Activated CD8-positive, alpha-beta T cell treated with anti-CD3 and anti-CD28 coated beads for 36 hours (primary cell): Measurements from ENCODE around the gene TNRC6B. TPM values are rescaled to one million over a fixed set of nuclear protein-coding genes. Genes with fewer than 3 reads are reported as not detected.
A peak's percentile ranks its signal among the peaks of the same experiment; 100 is the strongest.
"Not testable (repeated sequence)": the region's sequence is repeated elsewhere in the genome, so short reads cannot be mapped to it uniquely, and the experiment has no call there.

Experiments
- ATAC-seq: fragments of 200-7000 bp; cut with Tn5 transposase; one replicate; pipeline ENCODE4 v1.10.0; 2021; ENCODE audit warnings: mild to moderate bottlenecking, moderate library complexity
- CTCF ChIA-PET: fragments of 350-600 bp; sonication (Branson Sonifier 250); formaldehyde crosslinking; loops from one replicate; lab custom pipeline; 2021; ENCODE audit warnings: antibody characterized with exemption; lab: Charles Lee
- POLR2A ChIA-PET: fragments of 350-600 bp; sonication (Branson Sonifier 250); formaldehyde crosslinking; loops from one replicate; lab custom pipeline; 2021; ENCODE audit warnings: antibody characterized with exemption; lab: Charles Lee
- DNase-seq: peaks from one replicate; pipeline ENCODE4 v3.0.0-alpha.2; 2020
- H3K27ac Mint-ChIP-seq: one replicate; pipeline ENCODE4 v1.8.0; 2021; ENCODE audit warnings: mild to moderate bottlenecking, mixed read lengths
- H3K27me3 Mint-ChIP-seq: one replicate; pipeline ENCODE4 v1.8.0; 2021; ENCODE audit warnings: mixed read lengths
- H3K36me3 Mint-ChIP-seq: one replicate; pipeline ENCODE4 v1.8.0; 2021; ENCODE audit warnings: low read depth, mixed read lengths
- H3K4me1 Mint-ChIP-seq: one replicate; pipeline ENCODE4 v1.8.0; 2021; ENCODE audit warnings: low read depth, mixed read lengths
- H3K4me3 Mint-ChIP-seq: one replicate; pipeline ENCODE4 v1.8.0; 2021; ENCODE audit warnings: mild to moderate bottlenecking, moderate library complexity, mixed read lengths
- H3K9me3 Mint-ChIP-seq: one replicate; pipeline ENCODE4 v1.8.0; 2021; ENCODE audit warnings: mixed read lengths
- CTCF ChIP-seq: fragments of 200-600 bp; IDR thresholded peaks from one replicate; pipeline ENCODE4 v1.8.0; 2022; ENCODE audit warnings: antibody characterized with exemption, mild to moderate bottlenecking
- intact Hi-C: fragments of 100-400 bp; cut with micrococcal nuclease; formaldehyde crosslinking; loops from one replicate; pipeline ENCODE4 v1.10.0; 2022
- total RNA-seq, 2 experiments: library from RNA; stranded (reverse); gene quantifications; one replicate each; pipeline ENCODE4 v1.2.3, GENCODE V29; 2021

The TNRC6B gene
- total RNA-seq, 2 experiments from 2014 or later, result 42.6 to 45.2 TPM

GRCh38 chr22:40309631-40310030 lies 131.9 kb downstream of the TNRC6B start:
- Mint-ChIP-seq H3K4me3 (no peak overlapping the region), H3K36me3 (peaks cover 40% of the 10 kb centered on the region), H3K4me1 (peaks cover 37% of the 10 kb centered on the region), H3K9me3 (no peaks in the 10 kb centered on the region), H3K27me3 (no peaks in the 10 kb centered on the region), H3K27ac (peak overlapping the region; percentile 75)
- ATAC-seq (no peak), DNase-seq (no peak)
- ChIA-PET POLR2A (interaction anchor here (1.6 to 1.7 kb wide), 2 partner anchors 8 to 13 kb away, joined by 4 to 8 read pairs; no protein-coding TSS in a partner anchor), CTCF (interaction anchor here (1.0 to 3.6 kb wide), 4 partner anchors 9 to 38 kb away, joined by 3 to 21 read pairs (median 6); partner anchors contain the start of gene ADSL)
- intact Hi-C loops, result loop anchor here (10.0 kb wide), 1 partner anchor 55 kb away; no protein-coding TSS in a partner anchor
- TF ChIP-seq CTCF, result no peak

- TF ChIP-seq CTCF, result no peak
- no peak for DNase-seq
- H3K9me3 Mint-ChIP-seq, result no peaks in the 10 kb centered on the region
- ChIA-PET CTCF (interaction anchor here (1.0 to 3.6 kb wide), 4 partner anchors 9 to 37 kb away, joined by 3 to 21 read pairs (median 6); partner anchors contain the start of gene ADSL), POLR2A (interaction anchor here (1.6 to 1.7 kb wide), 2 partner anchors 7 to 13 kb away, joined by 4 to 8 read pairs; no protein-coding TSS in a partner anchor)
- H3K27ac Mint-ChIP-seq, result no peak overlapping the region
- ATAC-seq, result no peak
- H3K27me3 Mint-ChIP-seq, result no peaks in the 10 kb centered on the region
- peaks cover 36% of the 10 kb centered on the region for H3K4me1 Mint-ChIP-seq
- no peak overlapping the region for H3K4me3 Mint-ChIP-seq
- peaks cover 42% of the 10 kb centered on the region for H3K36me3 Mint-ChIP-seq
- intact Hi-C loops, result no loop called here
Measured at GRCh38 chr22:40310081-40310767, 132.5 kb downstream of the TNRC6B start.

GRCh38 chr22:40310768-40311120 lies 133.0 kb downstream of the TNRC6B start:
- ATAC-seq, result no peak
- intact Hi-C loops, result no loop called here
- POLR2A ChIA-PET, result interaction anchor here (1.6 kb wide), 1 partner anchor 12 kb away, joined by 8 read pairs; no protein-coding TSS in a partner anchor
- H3K36me3 Mint-ChIP-seq, result peaks cover 46% of the 10 kb centered on the region
- no peak for TF ChIP-seq CTCF
- H3K27me3 Mint-ChIP-seq, result no peaks in the 10 kb centered on the region
- no peak overlapping the region for H3K4me3 Mint-ChIP-seq
- no peak overlapping the region for H3K27ac Mint-ChIP-seq
- DNase-seq, result no peak
- CTCF ChIA-PET, result no interaction called here
- no peaks in the 10 kb centered on the region for H3K9me3 Mint-ChIP-seq
- H3K4me1 Mint-ChIP-seq, result peaks cover 34% of the 10 kb centered on the region

GRCh38 chr22:40311646-40312045 lies 133.9 kb downstream of the TNRC6B start:
- DNase-seq, H3K4me3 Mint-ChIP-seq, POLR2A ChIA-PET, intact Hi-C loops, ATAC-seq, H3K27ac Mint-ChIP-seq, H3K27me3 Mint-ChIP-seq, CTCF ChIA-PET, H3K9me3 Mint-ChIP-seq: not testable (repeated sequence)
- H3K4me1 Mint-ChIP-seq, result peaks cover 38% of the 10 kb centered on the region
- H3K36me3 Mint-ChIP-seq, result peaks cover 53% of the 10 kb centered on the region

- ChIA-PET POLR2A (no interaction called here), CTCF (no interaction called here)
- H3K27ac Mint-ChIP-seq, result no peak overlapping the region
Measured at GRCh38 chr22:40312050-40312449, 134.3 kb downstream of the TNRC6B start.

More at GRCh38 chr22:40312050-40312449, 134.3 kb downstream of the TNRC6B start:
- Mint-ChIP-seq H3K36me3 (peaks cover 57% of the 10 kb centered on the region), H3K9me3 (no peaks in the 10 kb centered on the region), H3K27me3 (no peaks in the 10 kb centered on the region), H3K4me3 (no peak overlapping the region), H3K4me1 (peaks cover 42% of the 10 kb centered on the region)
- intact Hi-C loops, result no loop called here
- no peak for TF ChIP-seq CTCF
- DNase-seq (no peak), ATAC-seq (no peak)
